UCSD-AML1 (cell line): ENCODE data around the gene CRAT.

Experiments
- DNase-seq: peaks from one replicate; lab custom pipeline; 2025; ENCODE audit not compliant: unreplicated experiment; lab: John Stamatoyannopoulos, UW

The CRAT gene

DNA sequence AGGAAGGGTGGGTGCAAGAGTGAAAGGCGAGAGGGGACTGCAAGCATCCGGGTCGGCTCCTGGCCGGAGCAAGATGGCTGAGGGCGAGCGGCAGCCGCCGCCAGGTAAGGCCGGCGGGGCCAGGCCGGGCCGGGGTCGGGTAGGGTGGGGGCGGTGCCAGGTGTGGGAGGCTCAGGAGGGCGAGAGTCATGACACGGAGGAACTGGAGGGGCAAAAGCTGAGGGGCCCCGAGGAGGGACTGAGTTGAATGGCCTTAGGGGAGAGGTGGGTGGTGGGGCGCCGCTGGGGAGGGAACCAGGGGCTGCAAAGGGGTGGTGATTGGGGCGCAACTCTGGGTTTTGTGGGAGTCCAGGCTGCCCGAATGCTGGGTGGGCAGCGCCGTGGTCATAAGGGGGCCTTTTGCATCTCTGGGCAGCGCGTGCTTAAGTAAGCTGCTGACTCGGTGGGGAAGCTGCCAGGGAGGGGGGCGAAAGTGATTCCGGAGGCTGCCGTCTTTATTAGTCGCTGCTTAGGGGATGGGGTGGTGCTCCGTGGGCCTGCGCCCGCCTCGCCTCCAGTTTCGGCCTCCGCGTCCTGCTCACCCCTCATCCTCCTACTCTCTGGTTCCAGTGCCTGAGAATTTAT, 1.0 kb upstream of the CRAT start:
- DNase-seq = peak; percentile 60

DNA sequence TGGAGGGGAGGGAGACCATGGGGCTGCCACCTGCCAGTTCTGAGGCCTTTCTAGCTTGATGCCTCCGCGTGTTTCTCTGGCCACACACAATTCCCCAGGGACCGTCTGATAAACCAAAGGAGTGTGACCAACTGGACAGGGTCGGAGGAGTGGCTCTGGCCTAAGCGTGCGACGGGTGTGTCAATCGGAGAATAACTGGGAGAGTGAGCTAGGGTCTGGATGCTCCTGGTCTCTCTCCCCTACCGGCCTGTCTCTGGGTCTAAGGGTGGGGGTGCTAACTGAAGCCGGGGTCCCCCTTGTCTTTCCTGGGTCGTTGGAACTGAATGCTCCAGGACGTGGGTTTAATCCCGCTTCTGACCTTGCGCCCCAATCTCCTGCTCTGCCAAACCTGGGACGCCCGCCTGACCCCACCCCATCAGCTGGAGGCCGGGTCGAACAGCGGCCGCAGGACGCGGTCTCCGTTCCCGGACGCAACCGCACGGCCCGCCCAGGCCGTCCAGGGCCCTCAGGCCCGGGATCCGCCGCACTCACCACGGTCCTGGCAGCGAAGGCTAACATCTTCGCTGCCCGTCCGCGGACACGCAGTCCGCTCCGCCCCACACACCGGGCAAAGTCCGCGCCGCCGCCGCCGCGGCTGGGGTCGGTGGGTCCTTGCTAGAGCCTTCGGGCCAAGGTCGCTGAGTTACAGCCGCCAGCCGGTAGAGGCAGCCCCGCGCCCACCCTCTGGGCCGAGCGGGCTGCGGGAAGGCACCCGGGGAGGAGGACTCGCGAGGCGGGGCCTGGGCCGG, 447 bp downstream of the CRAT start:
- DNase-seq = no peak

DNA sequence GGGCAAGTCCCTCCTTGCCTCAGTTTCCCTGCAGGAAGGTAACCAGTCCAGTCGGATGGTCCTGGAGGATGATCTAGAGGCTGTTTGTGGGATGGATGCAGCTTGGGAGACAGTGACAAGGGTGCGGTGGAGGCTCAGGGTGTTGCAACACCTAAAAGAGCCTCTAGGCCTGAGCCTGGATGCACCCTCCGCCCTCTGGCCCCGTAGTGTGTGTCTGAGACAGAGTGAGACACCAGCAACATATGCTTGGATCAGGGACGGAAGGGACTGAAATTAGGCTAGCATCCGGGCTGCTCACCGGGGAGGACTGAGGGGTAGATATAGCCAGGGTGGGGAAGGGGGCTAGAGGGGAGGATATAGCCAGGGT, 1.1 kb downstream of the CRAT start:
- DNase-seq = peak; percentile 15

DNA sequence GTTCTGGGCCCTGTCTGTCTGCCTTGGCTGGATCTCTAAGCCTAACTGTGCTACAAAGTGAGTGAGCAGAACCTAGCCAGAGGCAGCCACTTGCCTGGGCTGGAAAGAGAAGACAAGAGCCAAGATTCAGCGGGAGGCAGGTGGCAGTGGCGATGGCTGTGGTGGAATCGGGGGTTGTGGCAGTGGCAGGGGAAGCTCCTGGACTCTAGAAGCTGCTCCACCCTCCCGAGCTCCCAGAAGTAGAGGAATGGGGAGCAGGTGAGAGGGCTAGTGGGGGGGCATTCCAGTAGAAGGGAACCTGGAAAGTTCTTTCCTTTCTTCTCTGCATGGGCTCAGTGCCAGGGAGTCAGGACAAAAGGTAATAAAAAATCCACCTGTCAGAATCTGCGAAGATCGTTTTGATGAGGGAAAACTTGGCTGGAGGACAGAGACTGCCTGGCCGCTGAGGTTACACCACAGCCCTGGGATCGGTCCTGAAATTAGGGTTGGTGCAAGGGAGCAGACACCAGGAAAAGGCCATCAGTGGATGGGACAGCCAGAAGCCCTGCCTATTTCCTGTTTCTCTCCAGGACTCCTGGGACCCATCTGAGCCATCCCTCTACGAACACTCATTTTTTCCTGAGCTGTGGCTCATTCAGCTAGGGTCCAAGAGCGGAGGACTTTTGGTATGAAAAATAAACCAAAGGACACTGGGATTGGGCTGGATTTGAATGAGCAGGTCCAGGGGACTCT, 1.6 kb downstream of the CRAT start:
- no peak for DNase-seq

DNA sequence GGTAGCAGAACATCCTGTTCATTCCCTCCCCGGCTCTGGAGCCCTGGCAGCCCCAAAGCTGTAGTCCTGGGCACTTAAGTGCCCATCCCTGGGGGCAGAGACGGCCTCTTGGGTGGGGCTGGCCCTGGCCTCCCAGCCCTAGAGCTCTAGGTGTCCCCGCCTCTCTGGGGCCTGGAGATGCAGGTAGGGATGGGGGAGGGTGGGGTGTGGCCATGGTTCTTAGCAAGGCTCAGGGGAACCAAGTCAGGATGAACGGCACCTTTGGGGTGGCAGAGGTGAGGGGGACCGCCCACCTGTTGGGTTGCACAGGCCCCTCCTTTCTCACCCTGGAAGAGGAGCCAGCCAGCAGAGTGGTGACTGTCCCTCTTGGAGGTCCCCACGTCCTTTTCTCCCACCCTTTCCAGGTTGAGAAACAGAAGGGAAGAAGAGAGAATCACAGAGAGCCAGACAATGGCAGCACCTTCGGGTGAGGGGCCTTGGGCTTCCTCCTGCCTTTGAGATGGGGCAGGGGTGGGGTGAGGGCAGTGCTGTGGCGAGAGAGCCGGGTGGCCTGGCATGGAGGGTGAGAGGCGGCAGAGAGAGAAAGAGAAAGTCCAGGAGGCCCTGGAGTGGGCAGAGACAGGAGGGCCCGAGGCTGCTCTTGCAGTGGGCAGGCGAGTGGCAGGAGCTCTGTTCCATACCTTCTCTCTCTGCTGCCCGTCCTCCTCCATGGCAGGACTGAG, 2.3 kb downstream of the CRAT start:
- DNase-seq = no peak

DNA sequence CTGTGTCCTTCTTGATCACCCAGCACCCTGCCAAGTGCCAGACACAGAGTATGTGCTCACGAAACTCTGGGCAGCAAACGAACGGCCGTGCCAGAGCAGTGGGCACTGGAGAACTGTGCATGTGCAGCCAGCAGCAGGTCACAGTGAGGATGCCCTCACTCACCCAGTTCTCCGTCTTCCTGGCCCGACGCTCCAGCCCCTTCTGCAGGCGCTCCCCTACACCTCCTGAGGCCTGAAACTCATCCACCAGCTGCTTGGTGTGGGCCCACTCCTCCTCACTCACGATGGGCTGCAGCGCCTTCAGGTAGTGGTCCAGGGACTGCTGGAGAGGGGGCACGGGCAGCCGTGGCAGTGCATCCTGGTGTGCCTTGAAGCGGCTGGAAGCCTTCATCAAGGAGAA, 2.9 kb downstream of the CRAT start:
- DNase-seq = no peak

DNA sequence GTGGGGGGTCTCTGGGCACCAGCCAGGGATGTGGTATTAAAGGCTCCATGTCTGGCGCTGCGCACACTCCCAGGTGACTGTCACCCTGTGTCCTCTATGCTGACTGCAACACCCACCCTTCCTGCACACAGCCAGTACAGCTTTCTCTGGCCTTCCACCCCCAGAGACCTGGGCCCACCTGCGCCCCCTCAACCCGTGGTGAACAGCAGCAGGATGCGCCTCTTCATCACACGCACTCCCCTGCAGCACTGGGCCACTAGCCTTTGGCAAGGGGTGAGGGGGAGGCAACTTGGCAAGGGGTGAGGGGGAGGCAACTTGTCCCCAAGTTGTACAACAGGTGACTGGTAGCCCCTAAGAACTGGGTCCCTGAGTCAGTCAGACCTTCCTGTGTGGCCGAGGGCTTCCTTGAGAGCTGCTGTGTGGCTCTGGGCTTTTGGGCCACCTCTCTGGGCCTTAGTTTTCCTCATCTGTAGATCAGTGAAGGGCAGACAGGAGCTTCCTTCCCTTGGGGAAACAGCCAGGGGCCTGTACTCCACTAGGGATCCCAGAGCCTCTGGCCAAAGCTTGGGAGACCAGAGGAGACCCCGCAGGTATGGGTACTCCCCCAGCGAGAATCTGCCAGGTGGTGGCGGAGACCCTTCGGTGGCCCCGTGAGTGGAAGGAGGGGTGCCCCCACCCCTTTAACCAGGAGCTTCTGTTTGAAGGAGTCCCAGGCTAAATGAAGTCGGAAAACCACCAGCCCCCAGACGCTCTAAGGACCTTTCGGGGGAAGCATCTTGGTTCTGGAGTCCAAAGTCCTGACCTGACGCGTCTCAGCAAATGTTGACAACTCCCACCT, 4.5 kb downstream of the CRAT start:
- no peak for DNase-seq

DNA sequence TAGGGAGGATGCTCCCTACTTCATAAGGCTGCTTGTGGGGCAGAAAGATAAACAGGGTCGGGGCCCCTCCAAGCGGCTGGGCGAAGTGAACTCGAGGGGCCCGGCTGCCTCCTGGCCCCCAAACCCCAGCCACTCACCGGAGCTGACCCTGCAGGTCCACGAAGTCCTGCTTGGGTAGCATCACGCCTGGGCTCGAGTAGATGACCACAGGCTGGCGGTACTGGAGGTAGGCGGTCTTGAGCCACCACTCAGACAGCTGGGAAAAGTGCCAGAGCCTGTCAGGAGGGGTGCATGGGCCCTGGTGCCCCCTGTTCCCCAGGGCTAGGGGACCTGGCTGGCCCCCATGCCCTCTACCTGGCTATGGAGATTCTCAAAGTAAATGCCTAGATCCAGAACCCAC, 6.5 kb downstream of the CRAT start:
- DNase-seq = no peak

- no peak for DNase-seq
Measured at GRCh38 chr9:129103595-129103965, 7.0 kb downstream of the CRAT start.

GRCh38 chr9:129102791-129103594, 7.6 kb downstream of the CRAT start:
- peak; percentile 53 for DNase-seq

DNA sequence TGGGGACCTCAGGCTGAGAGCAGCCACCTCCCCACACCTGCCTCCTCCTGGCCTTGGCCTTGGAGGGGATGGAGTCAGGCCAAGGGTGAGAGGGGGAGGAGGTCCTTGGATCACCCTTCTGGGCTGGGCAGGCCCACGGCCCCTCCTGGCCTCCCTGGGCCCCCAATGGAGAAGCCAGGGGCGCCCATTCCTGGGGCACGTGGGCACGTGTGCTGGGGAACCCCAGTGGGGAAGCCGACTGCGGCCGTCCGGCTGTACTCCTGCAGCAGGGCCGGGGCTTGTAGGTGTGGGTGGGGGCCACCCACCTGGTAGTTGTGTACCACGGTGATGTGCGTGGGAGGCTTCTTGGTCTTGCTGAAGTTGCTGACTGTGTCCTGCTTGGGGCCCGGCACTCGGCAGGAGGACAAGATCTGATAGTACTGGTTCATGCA, 8.5 kb downstream of the CRAT start:
- no peak for DNase-seq

GRCh38 chr9:129101279-129101678, 9.3 kb downstream of the CRAT start:
- no peak for DNase-seq

DNA sequence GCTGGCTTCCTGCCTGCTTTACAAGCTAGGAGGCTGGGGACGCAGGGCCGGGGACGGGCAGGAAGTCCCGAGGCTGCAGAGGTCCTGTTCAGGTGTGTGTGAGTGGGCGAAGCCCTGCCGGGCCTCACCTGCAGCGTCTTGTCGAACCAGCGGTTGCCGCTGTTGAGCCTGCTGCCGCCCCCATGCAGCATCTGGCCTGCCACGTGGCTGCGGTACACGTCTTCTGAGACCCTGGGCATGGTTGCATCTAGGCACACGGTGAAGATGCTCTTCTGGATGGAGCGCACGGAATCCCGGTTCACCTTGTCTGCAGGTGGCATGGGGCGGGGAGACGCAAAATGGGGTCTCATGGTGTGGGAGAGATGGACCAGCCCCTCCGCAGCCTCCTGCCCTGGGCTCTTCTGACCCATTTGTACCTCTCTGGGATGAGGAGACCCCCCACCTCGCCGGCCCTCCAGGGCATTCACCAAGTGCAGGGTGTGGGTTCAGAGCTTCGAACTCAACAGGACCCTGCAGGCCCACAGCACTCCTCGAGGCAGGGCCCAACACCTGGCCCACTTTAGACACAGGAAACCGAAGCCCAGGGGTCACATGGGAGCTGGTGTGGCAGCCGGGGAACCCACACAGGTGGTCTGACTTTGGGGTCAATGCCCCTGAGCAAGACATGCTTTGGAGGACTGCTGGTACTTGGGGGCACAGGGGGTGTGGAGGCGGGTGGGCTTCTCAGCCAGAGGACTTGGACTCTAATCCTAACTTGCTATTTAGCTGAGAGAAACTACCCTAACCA, 10.0 kb downstream of the CRAT start:
- DNase-seq = no peak

- DNase-seq = no peak
Measured at GRCh38 chr9:129098328-129098727, 12.3 kb downstream of the CRAT start.

- DNase-seq = no peak
Measured at GRCh38 chr9:129097671-129098306, 12.8 kb downstream of the CRAT start.

GRCh38 chr9:129095908-129096307, 14.7 kb downstream of the CRAT start:
- DNase-seq = no peak

DNA sequence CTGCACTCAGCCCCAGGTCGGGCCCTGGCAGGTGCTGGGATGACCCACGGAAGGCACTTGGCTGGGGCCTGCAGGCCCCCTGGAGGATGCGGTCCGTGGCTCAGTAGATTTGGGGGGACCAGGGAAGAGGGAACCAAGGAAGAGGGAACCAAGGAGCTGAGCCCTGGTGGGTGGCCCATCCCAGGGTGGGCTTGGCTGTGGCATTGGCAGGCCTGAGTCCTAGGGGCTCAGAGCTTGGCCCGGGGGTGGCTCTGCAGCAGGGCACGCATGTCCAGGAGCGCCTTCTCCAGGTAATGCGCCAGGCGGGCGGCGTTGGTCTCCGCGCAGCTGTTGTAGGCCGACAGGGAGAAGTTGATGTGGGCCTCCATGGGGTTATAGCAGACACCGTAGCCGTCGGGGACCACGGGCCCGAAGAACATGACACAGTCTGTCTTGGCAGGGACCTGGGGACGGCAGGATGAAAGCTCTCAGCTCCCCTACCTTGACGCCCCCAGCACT, 15.4 kb downstream of the CRAT start:
- DNase-seq = no peak

DNA sequence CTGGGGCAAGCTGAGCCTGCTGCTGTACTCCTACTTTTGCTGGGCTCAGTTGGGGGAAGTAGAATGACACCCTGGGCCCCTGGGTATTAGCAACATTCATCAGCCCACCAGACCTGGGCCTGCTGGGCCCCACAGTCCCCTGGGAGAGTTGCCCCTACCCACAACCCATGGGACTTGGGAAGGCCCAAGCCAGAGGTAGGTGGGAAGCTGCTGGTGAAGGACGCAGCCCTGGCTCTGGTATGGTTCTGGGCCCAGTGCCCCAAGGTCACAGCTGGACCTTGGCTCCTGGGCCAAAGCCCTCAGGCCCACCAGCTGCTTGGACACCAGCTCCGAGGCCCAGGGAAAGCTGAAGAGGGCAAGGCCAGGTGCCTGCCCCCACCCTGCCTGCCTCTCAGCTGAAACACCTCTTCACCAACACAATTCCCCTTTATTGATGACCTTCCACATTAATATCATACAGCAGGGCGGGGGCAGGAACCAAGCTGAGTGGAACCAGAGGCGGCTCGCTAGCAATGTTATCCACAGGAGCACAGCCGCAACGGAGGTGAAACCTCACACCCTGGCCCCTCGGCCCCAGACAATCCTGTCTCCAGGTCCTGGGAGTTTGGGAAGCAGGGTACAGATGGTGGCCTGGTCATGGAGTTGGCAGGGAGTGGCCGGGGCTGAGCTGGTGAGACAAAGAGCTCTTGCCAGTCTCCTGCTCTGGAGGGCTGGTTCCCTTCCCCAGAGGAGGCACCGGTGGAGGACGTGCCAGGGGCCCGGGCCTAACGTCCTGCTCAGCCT, 16.0 kb downstream of the CRAT start:
- no peak for DNase-seq
